Stimulated activated CD8-positive, alpha-beta memory T cell treated with anti-CD3 and anti-CD28 coated beads, Interleukin-15, amount 100 ng/mL, for 1 hour (primary cell): ENCODE data around the gene MBNL2.

Source experiments
- DNase-seq: peaks from one replicate; pipeline ENCODE4 v3.0.0-alpha.2; 2020; ENCODE audit warnings: low read depth

Gene MBNL2

DNA sequence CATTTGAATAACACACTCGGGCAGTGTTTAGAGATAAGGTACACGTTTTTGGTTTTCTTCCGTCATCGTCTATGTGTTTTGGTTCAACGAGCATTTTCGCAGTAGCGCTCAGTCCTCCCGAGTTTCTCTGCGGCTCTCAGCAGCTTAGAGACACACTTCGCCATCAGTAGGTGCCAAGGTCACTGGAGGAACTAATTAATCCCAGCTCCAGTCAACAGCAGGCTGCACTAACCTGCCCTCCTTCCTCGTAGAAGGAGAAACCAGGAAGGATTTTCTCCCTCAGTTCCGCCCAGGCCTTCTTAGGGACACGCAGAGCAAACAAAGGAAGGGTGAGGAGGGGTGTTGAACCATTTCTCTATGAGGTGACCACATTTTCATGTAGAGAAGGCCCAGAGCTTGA, 12.6 kb downstream of the MBNL2 start:
- DNase-seq: no peak

DNA sequence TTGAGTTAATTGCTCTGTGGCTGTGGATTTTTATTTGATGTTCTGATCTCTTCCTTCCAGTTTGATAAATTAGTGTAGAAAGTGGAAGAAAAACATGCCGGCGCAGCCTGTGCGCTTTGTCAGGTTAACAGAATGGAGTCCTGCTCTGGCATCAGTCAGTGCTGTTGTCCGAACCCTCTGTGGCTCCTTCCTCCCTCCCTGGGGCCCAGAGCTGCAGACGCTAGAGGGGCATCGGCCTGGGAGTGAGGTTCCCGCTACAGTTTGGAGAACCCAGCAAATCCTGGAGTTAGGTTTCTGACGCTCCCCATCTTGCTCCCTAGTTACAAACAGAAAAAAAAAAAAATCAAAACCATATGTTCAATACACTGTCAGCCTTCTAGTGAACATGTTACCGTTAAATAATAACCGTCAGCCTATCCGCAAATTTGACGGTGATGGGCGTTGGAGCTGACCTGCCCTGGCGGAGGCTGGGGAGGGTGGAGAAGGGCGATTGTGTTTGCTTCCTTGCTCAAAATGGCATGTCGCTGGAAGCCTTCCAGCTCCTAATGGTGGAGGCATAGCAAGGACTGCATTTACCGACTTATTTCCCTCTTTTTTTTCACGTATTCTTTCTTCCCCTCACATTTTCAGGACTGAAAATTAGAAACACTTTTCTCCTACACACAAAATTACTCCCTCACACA, 13.6 kb downstream of the MBNL2 start:
- DNase-seq: no peak

DNA sequence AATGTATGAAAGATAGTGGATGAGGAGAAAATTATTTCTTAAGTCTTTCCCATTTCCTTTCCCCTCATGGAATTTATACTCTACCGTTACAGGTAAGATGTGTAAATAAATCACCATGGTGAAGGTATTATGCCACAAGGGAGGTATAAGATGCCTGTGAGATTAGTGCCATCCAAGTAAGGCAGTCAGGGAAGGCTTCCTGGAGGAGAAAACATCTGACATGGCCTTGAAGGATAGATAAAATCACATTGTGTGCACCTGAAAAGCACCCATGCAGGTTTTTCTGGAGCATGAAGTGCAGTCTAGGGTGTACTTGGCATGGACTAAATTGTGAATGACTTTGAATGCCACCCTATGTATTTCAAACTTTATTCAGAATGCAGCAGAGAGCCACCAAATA, 15.3 kb downstream of the MBNL2 start:
- no peak for DNase-seq

DNA sequence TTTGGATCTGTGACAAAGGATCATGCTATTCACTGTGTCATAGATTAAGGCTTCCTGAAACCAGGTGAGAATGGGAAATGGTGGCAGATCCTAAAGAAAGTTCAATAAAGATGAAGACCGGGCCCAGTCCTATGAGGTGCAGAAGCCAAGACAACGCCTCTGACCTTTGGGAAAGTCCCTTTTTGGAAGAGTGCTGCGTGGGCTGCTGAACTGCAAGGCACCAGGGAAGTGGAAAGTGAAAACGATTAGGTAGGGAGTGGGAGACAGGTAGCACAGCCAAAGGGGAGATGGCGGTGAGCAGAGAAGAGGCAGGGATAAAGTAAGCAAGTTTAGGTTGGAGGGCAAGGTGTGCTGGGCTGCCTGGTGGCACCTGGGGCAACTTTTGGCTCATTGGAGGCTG, 16.3 kb downstream of the MBNL2 start:
- DNase-seq: no peak

- DNase-seq: no peak
These were observed 16.8 kb downstream of the MBNL2 start for GRCh38 chr13:97238883-97239282.

GRCh38 chr13:97239306-97239705, 17.2 kb downstream of the MBNL2 start:
- DNase-seq: no peak

GRCh38 chr13:97239943-97240787, 18.0 kb downstream of the MBNL2 start:
- DNase-seq: no peak

DNA sequence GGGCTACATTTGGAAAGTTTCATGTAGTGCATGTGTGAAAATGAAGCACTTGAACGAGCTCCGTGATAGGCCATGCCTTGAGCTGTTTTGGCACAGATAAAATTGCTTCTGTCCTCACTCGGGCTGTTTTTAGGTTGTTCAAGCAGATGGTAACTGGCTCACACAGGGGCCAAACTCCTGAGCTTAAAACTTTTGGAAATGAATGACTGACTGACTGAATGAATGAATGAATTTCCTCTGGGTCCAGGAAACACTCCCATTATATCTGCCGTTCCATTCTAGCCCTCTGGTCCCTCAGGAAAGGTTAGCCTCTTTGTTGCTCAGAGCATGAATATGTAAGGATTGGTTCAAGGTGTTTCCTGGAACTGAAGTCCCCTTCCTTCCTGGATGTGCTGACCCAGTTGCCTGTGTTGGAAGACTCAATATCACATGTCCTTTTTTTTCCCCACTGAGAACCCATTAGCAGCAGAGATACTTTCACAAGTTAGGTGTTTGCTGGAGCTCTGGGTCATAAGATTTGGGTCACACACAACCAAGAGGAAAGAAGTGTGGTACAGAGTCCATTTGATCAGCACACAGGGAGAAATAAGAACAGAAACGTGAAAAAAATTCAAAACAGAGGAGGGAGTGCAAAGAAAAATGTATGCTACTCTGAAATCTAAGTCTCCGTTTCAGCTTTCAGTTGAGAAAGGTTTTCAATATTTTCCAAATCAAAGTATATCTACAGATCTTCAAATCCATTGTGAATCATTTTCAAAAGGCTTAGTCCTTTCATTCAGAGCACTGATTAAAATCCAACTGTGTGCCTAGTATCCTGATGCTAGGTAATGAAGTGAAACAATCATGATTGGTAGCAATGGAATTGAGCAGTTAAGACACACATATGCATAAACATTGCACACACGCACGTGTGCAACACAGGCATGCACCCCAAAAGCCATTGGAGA, 18.9 kb downstream of the MBNL2 start:
- DNase-seq: no peak

GRCh38 chr13:97241761-97242160, 19.6 kb downstream of the MBNL2 start:
- no peak for DNase-seq

- DNase-seq: no peak
These were observed 20.8 kb downstream of the MBNL2 start for GRCh38 chr13:97242755-97243497.

GRCh38 chr13:97243915-97244781, 22.0 kb downstream of the MBNL2 start:
- DNase-seq: no peak

DNA sequence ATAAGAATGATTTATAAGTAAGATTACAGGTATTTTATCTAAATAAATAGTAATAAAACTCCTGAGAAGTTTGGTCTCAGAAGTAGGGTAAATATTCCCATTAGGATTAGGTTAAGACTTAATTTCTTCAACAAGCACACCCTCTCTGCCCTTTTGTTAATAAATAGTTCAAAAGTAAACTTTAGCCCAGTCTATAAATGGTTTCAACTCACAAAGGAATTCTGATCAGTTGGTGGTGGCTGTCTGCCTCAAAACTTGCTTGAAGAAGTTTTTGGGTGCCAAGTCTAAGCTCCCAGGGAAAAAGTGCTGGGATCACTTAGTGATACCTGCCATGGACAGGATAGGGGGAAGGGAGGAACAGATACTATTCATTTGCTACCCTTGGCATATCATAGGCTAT, 22.9 kb downstream of the MBNL2 start:
- DNase-seq: no peak

- no peak for DNase-seq
These were observed 24.5 kb downstream of the MBNL2 start for GRCh38 chr13:97246596-97247158.

GRCh38 chr13:97248243-97248642, 26.1 kb downstream of the MBNL2 start:
- no peak for DNase-seq

DNA sequence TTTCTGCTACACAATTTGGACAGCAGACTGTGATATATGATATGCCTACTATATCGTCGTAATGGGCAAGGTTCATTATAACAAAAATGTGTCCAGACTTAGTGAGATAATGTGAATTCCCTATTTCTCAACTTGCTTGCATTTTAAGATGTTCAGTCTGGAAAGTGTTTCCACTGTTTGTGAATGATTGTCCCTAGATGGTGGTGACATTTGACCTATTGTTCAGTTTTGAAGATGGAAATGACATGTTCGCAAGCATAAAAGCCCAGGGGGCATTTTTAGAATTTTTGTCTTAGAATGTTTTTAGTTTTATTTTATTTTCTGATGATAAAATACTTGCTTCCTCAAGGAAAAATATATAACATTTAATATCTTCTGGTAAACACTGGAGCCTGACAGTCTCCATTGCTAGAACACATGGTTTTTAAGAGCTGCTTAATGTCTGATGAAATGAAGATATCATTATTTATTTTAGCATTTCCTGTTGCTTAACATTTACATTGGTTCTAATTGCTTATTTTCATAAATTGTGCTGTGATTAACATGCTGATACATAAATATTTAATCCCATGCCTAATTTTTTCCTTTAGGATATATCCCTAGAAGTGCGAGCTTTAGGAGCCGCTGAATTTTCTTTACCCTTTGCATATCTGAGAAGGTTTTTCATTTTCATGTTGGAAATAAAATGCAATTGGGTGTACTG, 27.1 kb downstream of the MBNL2 start:
- DNase-seq: no peak

DNA sequence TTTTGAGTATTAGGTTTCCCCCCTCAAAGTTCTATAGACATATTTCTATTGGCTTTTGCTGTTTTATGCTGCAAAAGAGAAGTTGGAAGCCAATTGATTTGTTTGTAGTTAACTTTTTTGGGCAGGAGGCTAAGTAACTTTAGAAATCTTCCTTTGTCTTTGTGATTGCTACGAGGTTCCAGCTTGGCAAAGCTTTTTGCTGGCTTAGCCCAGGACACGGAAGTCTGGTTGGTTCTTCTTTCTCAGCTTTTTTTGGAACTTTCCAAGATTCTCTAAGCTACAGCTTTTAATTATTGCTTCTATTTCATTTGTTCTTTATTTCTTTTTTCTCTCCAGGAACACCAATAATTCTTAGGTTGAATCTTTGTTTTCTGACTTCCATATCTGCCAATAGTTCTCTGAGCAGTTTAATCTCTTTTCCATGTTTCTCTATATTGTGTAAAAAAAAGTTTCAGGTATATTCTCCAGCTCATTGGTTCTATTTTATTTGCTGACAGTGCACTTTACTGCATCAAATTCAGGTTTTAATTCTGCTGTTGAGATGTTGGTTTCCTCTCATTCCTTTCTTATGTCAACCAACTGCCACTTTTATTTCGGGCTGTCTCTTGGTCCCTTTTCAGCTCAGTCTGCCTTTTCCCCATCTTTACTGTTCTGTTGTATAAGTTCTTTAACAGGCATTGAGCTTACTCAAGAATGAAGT, 27.8 kb downstream of the MBNL2 start:
- no peak for DNase-seq

GRCh38 chr13:97250560-97250959, 28.4 kb downstream of the MBNL2 start:
- no peak for DNase-seq

GRCh38 chr13:97252735-97253134, 30.6 kb downstream of the MBNL2 start:
- no peak for DNase-seq
